Measurements from ENCODE around the gene LRRC42. TPM values are rescaled to one million over a fixed set of nuclear protein-coding genes. Genes with fewer than 3 reads are reported as not detected.

Gene LRRC42
- total RNA-seq, 1 donor from 2014 or later: 32.0 TPM

Other genes starting within 250 kb of the LRRC42 start
- gene GLIS1, start 207.2 kb upstream of the LRRC42 start, total RNA-seq: 0.82 and 1.6 TPM in 2 replicates
- gene NDC1, start 108.1 kb upstream of the LRRC42 start, total RNA-seq: 10.7 and 15.6 TPM in 2 replicates
- 27.8 and 29.3 TPM in 2 replicates for gene YIPF1, start 56.6 kb upstream of the LRRC42 start, total RNA-seq
- not detected in 2 replicates for gene DIO1, start 52.2 kb upstream of the LRRC42 start, total RNA-seq
- 11.0 and 19.1 TPM in 2 replicates for gene IFT25, start 651 bp upstream of the LRRC42 start, total RNA-seq
- gene LDLRAD1, start 71.8 kb downstream of the LRRC42 start, total RNA-seq: not detected in 2 replicates
- 185 and 238 TPM in 2 replicates for gene TMEM59, start 106.9 kb downstream of the LRRC42 start, total RNA-seq
- gene TCEANC2, start 107.3 kb downstream of the LRRC42 start, total RNA-seq: 3.1 and 3.7 TPM in 2 replicates
- not detected in 2 replicates for gene CDCP2, start 206.7 kb downstream of the LRRC42 start, total RNA-seq